Left renal pelvis (tissue), 4 donors: Measurements from ENCODE around the gene SCTR. TPM values are rescaled to one million over a fixed set of nuclear protein-coding genes. Genes with fewer than 3 reads are reported as not detected.
"Not testable (repeated sequence)": the region's sequence is repeated elsewhere in the genome, so short reads cannot be mapped to it uniquely, and the experiment has no call there.

Experiments used
- DNase-seq, 4 donors: peaks; one replicate each; pipeline ENCODE4 v3.0.0-alpha.2; 2013; ENCODE audit warnings: low read depth in 4 of 4, low spot score in 3 of 4
- polyA plus RNA-seq, 4 donors: library from polyadenylated mRNA; unstranded; fragments of 120-200 nt; gene quantifications; one replicate each; pipeline ENCODE4 v1.2.1, GENCODE V29; 2013; ENCODE audit not compliant: insufficient read length in 4 of 4

Gene SCTR
- polyA plus RNA-seq, 4 donors, result 0.37 to 17.6 (median 7.7) TPM

GRCh38 chr2:119421304-119421703 is 103.0 kb downstream of the SCTR start:
- DNase-seq, result no peak

- DNase-seq, result no peak
Measured at GRCh38 chr2:119419803-119420508, 104.3 kb downstream of the SCTR start.

GRCh38 chr2:119419065-119419464 is 105.2 kb downstream of the SCTR start:
- DNase-seq, result no peak

GRCh38 chr2:119417908-119418307 is 106.4 kb downstream of the SCTR start:
- no peak for DNase-seq

GRCh38 chr2:119416299-119416923 is 107.9 kb downstream of the SCTR start:
- DNase-seq, result no peak

- DNase-seq, result no peak
Measured at GRCh38 chr2:119415630-119416029, 108.7 kb downstream of the SCTR start.

- no peak for DNase-seq
Measured at GRCh38 chr2:119414894-119415293, 109.4 kb downstream of the SCTR start.

GRCh38 chr2:119409506-119409905 is 114.8 kb downstream of the SCTR start:
- DNase-seq, result no peak

GRCh38 chr2:119408221-119408619 is 116.1 kb downstream of the SCTR start:
- no peak for DNase-seq

- no peak for DNase-seq
Measured at GRCh38 chr2:119407430-119408220, 116.7 kb downstream of the SCTR start.

GRCh38 chr2:119405151-119405550 is 119.1 kb downstream of the SCTR start:
- DNase-seq, result no peak

- not testable (repeated sequence) for DNase-seq
Measured at GRCh38 chr2:119403618-119404017, 120.7 kb downstream of the SCTR start.

- no peak for DNase-seq
Measured at GRCh38 chr2:119402645-119403560, 121.4 kb downstream of the SCTR start.

- DNase-seq, result no peak
Measured at GRCh38 chr2:119402106-119402505, 122.2 kb downstream of the SCTR start.

GRCh38 chr2:119397196-119397595 is 127.1 kb downstream of the SCTR start:
- DNase-seq, result no peak

GRCh38 chr2:119393971-119394748 is 130.1 kb downstream of the SCTR start:
- DNase-seq, result no peak
